ENCODE results near the gene FTO. TPM values are rescaled to one million over a fixed set of nuclear protein-coding genes. Genes with fewer than 3 reads are reported as not detected.

Gene FTO
- polyA plus RNA-seq, 3 donors: 16.8 to 51.0 (median 37.7) TPM

DNA sequence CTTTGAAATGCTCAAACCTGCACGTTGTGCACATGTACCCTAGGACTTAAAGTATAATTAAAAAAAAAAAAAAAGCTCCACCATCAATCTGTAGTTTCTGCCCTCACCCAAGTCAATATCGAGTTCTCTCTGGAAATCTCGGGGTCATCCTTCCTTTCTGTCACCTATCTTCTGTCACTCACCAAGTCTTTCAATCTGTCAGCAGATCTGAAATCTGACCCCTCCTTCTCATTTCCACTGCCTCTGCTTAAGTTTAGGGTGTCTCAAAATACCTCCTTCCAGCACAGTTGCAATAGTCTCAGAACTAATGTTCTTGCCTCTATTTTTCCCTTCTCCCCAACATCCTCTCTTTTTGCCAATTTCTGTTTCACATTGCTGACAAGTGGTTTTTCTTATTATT, 32.3 kb downstream of the FTO start:
- H3K27ac Mint-ChIP-seq: peak overlapping the region in 1 of 7 donors; percentile 4
- Histone ChIP-seq H2AFZ (ENCODE audit: insufficient read depth, low read depth, low read length, poor library complexity, severe bottlenecking) (no peak overlapping the region), H3K9ac (ENCODE audit: insufficient read depth, low read length, poor library complexity, severe bottlenecking) (no peak overlapping the region), H3K36me3 (replicated peaks in 1 of 2; ENCODE audit: control insufficient read depth in 1 of 2, insufficient read depth in 2 of 2, low read length in 2 of 2) (no peaks in the 10 kb centered on the region), H4K20me1 (ENCODE audit: insufficient read depth, low read length) (peaks cover 4% of the 10 kb centered on the region), H3K4me3 (replicated peaks in 1 of 3; ENCODE audit: low read depth in 2 of 3, low read length in 3 of 3) (no peak overlapping the region), H3K27ac (ENCODE audit: low read depth in 1 of 2, low read length in 2 of 2) (no peak overlapping the region), H3K4me2 (replicated peaks; ENCODE audit: extremely low read depth, low read length, poor library complexity, severe bottlenecking) (no peak overlapping the region), H3K79me2 (ENCODE audit: insufficient read depth, low read length) (no peaks in the 10 kb centered on the region), H3K9me3 (replicated peaks in 1 of 2; ENCODE audit: control insufficient read depth in 1 of 2, insufficient read depth in 1 of 2, low read length in 2 of 2) (no peaks in the 10 kb centered on the region), H3K27me3 (ENCODE audit: control insufficient read depth in 2 of 2, insufficient read depth in 2 of 2, low read length in 2 of 2) (no peaks in the 10 kb centered on the region), H3K4me1 (ENCODE audit: control insufficient read depth in 1 of 2, insufficient read depth in 2 of 2, low read length in 2 of 2) (no peaks in the 10 kb centered on the region)
- no peak for DNase-seq
- peaks cover 1 to 4% of the 10 kb centered on the region in 2 donors for H3K36me3 Mint-ChIP-seq
- H3K9me3 Mint-ChIP-seq: no peaks in the 10 kb centered on the region
- no peaks in the 10 kb centered on the region for H3K27me3 Mint-ChIP-seq (ENCODE audit: low read depth in 3 of 3)
- 96% methylated on average over 2 of the region's 3 CpGs for whole genome bisulfite sequencing (ENCODE audit: insufficient coverage)
- H3K4me1 Mint-ChIP-seq: peaks cover 2% of the 10 kb centered on the region
- TF ChIP-seq, protein P1, sequence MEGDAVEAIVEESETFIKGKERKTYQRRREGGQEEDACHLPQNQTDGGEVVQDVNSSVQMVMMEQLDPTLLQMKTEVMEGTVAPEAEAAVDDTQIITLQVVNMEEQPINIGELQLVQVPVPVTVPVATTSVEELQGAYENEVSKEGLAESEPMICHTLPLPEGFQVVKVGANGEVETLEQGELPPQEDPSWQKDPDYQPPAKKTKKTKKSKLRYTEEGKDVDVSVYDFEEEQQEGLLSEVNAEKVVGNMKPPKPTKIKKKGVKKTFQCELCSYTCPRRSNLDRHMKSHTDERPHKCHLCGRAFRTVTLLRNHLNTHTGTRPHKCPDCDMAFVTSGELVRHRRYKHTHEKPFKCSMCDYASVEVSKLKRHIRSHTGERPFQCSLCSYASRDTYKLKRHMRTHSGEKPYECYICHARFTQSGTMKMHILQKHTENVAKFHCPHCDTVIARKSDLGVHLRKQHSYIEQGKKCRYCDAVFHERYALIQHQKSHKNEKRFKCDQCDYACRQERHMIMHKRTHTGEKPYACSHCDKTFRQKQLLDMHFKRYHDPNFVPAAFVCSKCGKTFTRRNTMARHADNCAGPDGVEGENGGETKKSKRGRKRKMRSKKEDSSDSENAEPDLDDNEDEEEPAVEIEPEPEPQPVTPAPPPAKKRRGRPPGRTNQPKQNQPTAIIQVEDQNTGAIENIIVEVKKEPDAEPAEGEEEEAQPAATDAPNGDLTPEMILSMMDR (IDR thresholded peaks at IDR 0.05): no peak
- intact Hi-C loops (cut with micrococcal nuclease): no loop called here
- no peak overlapping the region for H3K4me3 Mint-ChIP-seq

DNA sequence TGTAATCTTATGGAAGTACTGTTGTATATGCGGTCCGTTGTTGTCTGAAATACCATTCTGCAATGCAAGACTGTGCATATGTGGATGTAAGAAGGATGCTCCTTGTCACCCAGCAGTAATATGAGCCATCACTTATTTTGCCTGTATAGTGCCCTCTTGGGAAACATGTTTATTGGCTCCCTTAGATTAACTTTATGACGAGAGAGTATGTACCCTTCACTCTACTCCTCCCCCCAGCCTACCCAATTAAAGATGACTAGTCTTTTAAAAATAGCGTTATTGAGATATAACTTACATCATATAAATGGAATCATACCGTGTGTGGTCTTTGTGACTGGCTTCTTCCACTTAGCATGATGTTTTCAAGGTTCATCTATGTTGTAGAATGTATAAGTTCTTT, 33.6 kb downstream of the FTO start:
- no peak overlapping the region for H3K4me3 ChIP-seq (replicated peaks in 1 of 3; ENCODE audit: low read depth in 2 of 3, low read length in 3 of 3)
- no peak for DNase-seq
- Mint-ChIP-seq H3K9me3 (no peaks in the 10 kb centered on the region), H3K27me3 (ENCODE audit: low read depth in 3 of 3) (no peaks in the 10 kb centered on the region), H3K36me3 (peaks cover 1 to 4% of the 10 kb centered on the region in 2 donors), H3K4me1 (peaks cover 2% of the 10 kb centered on the region), H3K27ac (no peak overlapping the region), H3K4me3 (no peak overlapping the region)
- no peaks in the 10 kb centered on the region for H3K9me3 ChIP-seq (replicated peaks in 1 of 2; ENCODE audit: control insufficient read depth in 1 of 2, insufficient read depth in 1 of 2, low read length in 2 of 2)
- no peaks in the 10 kb centered on the region for H3K27me3 ChIP-seq (ENCODE audit: control insufficient read depth in 2 of 2, insufficient read depth in 2 of 2, low read length in 2 of 2)
- no peak overlapping the region for H3K27ac ChIP-seq (ENCODE audit: low read depth in 1 of 2, low read length in 2 of 2)
- TF ChIP-seq, protein P1 (IDR thresholded peaks at IDR 0.05): no peak
- H3K4me2 ChIP-seq (replicated peaks; ENCODE audit: extremely low read depth, low read length, poor library complexity, severe bottlenecking): no peak overlapping the region
- no peaks in the 10 kb centered on the region for H3K79me2 ChIP-seq (ENCODE audit: insufficient read depth, low read length)
- H3K36me3 ChIP-seq (replicated peaks in 1 of 2; ENCODE audit: control insufficient read depth in 1 of 2, insufficient read depth in 2 of 2, low read length in 2 of 2): no peaks in the 10 kb centered on the region
- no peak overlapping the region for H3K9ac ChIP-seq (ENCODE audit: insufficient read depth, low read length, poor library complexity, severe bottlenecking)
- no peak overlapping the region for H2AFZ ChIP-seq (ENCODE audit: insufficient read depth, low read depth, low read length, poor library complexity, severe bottlenecking)
- intact Hi-C loops (cut with micrococcal nuclease): no loop called here
- WGBS (ENCODE audit: insufficient coverage): no CpG with 5 or more reads among the region's 5 CpGs
- H3K4me1 ChIP-seq (ENCODE audit: control insufficient read depth in 1 of 2, insufficient read depth in 2 of 2, low read length in 2 of 2): no peaks in the 10 kb centered on the region
- H4K20me1 ChIP-seq (ENCODE audit: insufficient read depth, low read length): peaks cover 4% of the 10 kb centered on the region

Data from CD14-positive monocyte (primary cell).